ENCODE results near the gene C5orf22.

The C5orf22 gene

DNA sequence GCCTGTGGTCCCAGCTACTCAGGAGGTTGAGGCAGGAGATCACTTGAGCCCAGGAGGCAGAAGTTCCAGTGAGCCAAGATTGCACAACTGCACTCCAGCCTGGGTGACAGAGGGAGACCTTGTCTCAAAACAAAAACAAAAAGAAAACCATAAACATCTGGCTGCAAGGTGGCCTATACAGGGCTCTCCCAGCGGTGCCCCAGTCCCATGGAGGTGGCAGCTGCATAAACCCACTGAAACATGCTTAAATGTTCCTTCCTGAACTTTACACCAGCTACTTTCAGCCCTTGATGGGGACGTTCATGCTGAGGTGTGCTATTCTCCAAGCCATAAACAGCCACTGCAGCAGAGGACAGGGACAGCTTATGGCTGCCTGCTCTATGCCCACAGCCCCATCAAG, 35.8 kb upstream of the C5orf22 start:
- H3K9ac ChIP-seq (ENCODE audit: low read length): no peak overlapping the region
- H3K4me1 ChIP-seq (ENCODE audit: low read length): no peaks in the 10 kb centered on the region
- DNase-seq: no peak
- no peak overlapping the region for H3K4me3 ChIP-seq (ENCODE audit: low read length)
- no peaks in the 10 kb centered on the region for H3K27me3 ChIP-seq (replicated peaks; ENCODE audit: insufficient read depth, low read length)
- no peaks in the 10 kb centered on the region for H3F3A ChIP-seq (ENCODE audit: insufficient read depth, low read length)
- no peak overlapping the region for H2AFZ ChIP-seq (ENCODE audit: low read length)
- no peaks in the 10 kb centered on the region for H3K9me2 ChIP-seq (replicated peaks; ENCODE audit: insufficient read depth, low read length)
- no peak overlapping the region for H3K4me2 ChIP-seq (ENCODE audit: low read depth, low read length)
- H4K20me1 ChIP-seq (ENCODE audit: insufficient read depth, low read length): no peaks in the 10 kb centered on the region
- no peaks in the 10 kb centered on the region for H3K9me3 ChIP-seq (replicated peaks; ENCODE audit: insufficient read depth, low read length)
- TF ChIP-seq, protein P1, sequence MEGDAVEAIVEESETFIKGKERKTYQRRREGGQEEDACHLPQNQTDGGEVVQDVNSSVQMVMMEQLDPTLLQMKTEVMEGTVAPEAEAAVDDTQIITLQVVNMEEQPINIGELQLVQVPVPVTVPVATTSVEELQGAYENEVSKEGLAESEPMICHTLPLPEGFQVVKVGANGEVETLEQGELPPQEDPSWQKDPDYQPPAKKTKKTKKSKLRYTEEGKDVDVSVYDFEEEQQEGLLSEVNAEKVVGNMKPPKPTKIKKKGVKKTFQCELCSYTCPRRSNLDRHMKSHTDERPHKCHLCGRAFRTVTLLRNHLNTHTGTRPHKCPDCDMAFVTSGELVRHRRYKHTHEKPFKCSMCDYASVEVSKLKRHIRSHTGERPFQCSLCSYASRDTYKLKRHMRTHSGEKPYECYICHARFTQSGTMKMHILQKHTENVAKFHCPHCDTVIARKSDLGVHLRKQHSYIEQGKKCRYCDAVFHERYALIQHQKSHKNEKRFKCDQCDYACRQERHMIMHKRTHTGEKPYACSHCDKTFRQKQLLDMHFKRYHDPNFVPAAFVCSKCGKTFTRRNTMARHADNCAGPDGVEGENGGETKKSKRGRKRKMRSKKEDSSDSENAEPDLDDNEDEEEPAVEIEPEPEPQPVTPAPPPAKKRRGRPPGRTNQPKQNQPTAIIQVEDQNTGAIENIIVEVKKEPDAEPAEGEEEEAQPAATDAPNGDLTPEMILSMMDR (IDR thresholded peaks at IDR 0.05; ENCODE audit: low read length): no peak
- TF ChIP-seq EZH2phosphoT487 (IDR thresholded peaks at IDR 0.05; ENCODE audit: low read length): no peak
- TF ChIP-seq EZH2 (optimal IDR thresholded peaks at IDR 0.05; ENCODE audit: low read depth, low read length): no peak
- H3K79me2 ChIP-seq (ENCODE audit: low read length): no peaks in the 10 kb centered on the region
- H3K36me3 ChIP-seq (replicated peaks; ENCODE audit: insufficient read depth, low read length): no peaks in the 10 kb centered on the region
- H3K27ac ChIP-seq (ENCODE audit: low read length): 0 out of 2 replicates have a peak overlapping the region, but pooled peaks have one; percentile 22

DNA sequence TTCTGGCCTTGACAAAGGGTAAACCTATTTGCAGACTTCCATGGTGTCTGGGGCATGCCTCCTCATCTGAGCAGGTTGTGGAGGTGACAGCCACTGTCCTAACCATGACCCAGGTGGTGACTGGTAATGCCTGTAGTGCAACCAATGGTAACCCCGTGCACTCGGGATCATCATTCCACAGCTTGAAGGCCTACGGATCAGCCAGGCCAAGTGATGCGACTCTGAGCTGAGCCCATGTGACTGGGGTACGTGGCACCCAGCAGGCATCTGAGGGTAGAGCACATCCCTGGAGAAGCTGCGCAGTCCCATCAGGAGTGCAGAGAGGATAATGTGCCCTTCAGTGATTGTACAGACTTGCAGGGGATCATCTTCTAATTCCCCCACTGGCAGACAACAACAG, 35.2 kb upstream of the C5orf22 start:
- Histone ChIP-seq H3K36me3 (replicated peaks; ENCODE audit: insufficient read depth, low read length) (no peaks in the 10 kb centered on the region), H3F3A (ENCODE audit: insufficient read depth, low read length) (no peaks in the 10 kb centered on the region), H3K4me1 (ENCODE audit: low read length) (no peaks in the 10 kb centered on the region), H3K27ac (ENCODE audit: low read length) (0 out of 2 replicates have a peak overlapping the region, but pooled peaks have one; percentile 22), H3K9me2 (replicated peaks; ENCODE audit: insufficient read depth, low read length) (no peaks in the 10 kb centered on the region), H4K20me1 (ENCODE audit: insufficient read depth, low read length) (no peaks in the 10 kb centered on the region), H3K9me3 (replicated peaks; ENCODE audit: insufficient read depth, low read length) (no peaks in the 10 kb centered on the region), H3K9ac (ENCODE audit: low read length) (no peak overlapping the region), H2AFZ (ENCODE audit: low read length) (no peak overlapping the region), H3K4me2 (ENCODE audit: low read depth, low read length) (no peak overlapping the region), H3K4me3 (ENCODE audit: low read length) (no peak overlapping the region), H3K27me3 (replicated peaks; ENCODE audit: insufficient read depth, low read length) (no peaks in the 10 kb centered on the region), H3K79me2 (ENCODE audit: low read length) (no peaks in the 10 kb centered on the region)
- no peak for DNase-seq
- TF ChIP-seq EZH2phosphoT487 (IDR thresholded peaks at IDR 0.05; ENCODE audit: low read length) (no peak), EZH2 (optimal IDR thresholded peaks at IDR 0.05; ENCODE audit: low read depth, low read length) (no peak)
- TF ChIP-seq, protein P1 (IDR thresholded peaks at IDR 0.05; ENCODE audit: low read length): no peak

DNA sequence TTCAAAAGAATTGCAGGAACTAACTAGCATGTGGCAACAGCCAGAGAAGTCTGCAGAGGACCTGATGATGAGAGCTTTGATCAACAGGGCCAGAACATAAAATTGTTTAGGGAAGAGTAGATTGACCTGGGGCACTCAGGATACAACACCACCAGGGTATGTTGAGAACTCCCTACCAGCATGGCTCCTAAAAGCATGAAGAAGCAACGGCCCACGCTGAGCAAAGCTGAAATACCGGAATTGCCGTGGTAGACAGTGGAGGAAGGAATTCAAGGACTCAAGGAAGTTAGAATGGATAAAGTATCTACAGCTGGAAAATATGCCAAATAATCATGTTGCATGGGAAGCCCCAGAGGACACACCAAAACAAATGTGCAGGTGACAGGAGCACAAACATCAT, 31.8 kb upstream of the C5orf22 start:
- Histone ChIP-seq H2AFZ (ENCODE audit: low read length) (no peak overlapping the region), H3F3A (ENCODE audit: insufficient read depth, low read length) (no peaks in the 10 kb centered on the region), H3K27ac (ENCODE audit: low read length) (no peak overlapping the region), H3K36me3 (replicated peaks; ENCODE audit: insufficient read depth, low read length) (peaks cover 3% of the 10 kb centered on the region; the same call in 1 of the 2 replicates), H3K79me2 (ENCODE audit: low read length) (no peaks in the 10 kb centered on the region), H3K9me3 (replicated peaks; ENCODE audit: insufficient read depth, low read length) (no peaks in the 10 kb centered on the region), H3K27me3 (replicated peaks; ENCODE audit: insufficient read depth, low read length) (no peaks in the 10 kb centered on the region), H3K4me3 (ENCODE audit: low read length) (no peak overlapping the region), H3K4me2 (ENCODE audit: low read depth, low read length) (no peak overlapping the region), H3K9me2 (replicated peaks; ENCODE audit: insufficient read depth, low read length) (no peaks in the 10 kb centered on the region), H3K9ac (ENCODE audit: low read length) (no peak overlapping the region), H4K20me1 (ENCODE audit: insufficient read depth, low read length) (no peaks in the 10 kb centered on the region), H3K4me1 (ENCODE audit: low read length) (no peaks in the 10 kb centered on the region)
- no peak for DNase-seq
- TF ChIP-seq EZH2phosphoT487 (IDR thresholded peaks at IDR 0.05; ENCODE audit: low read length): no peak
- TF ChIP-seq EZH2 (optimal IDR thresholded peaks at IDR 0.05; ENCODE audit: low read depth, low read length): no peak
- TF ChIP-seq, protein P1 (IDR thresholded peaks at IDR 0.05; ENCODE audit: low read length): no peak
